Stimulated activated CD8-positive, alpha-beta memory T cell treated with anti-CD3 and anti-CD28 coated beads, Interleukin-7, amount 100 ng/mL, for 4 hours (primary cell): ENCODE results near the gene PRR5L.

Source experiments
- DNase-seq, 2 donors: peaks; one replicate each; pipeline ENCODE4 v3.0.0-alpha.2; 2020; ENCODE audit warnings: low read depth in 2 of 2

Gene PRR5L

GRCh38 chr11:36358436-36358835 lies 62.3 kb downstream of the PRR5L start:
- DNase-seq, result no peak

GRCh38 chr11:36360318-36360717 lies 64.2 kb downstream of the PRR5L start:
- no peak for DNase-seq

- no peak for DNase-seq
Measured at GRCh38 chr11:36360826-36361415, 64.8 kb downstream of the PRR5L start.

- no peak for DNase-seq
Measured at GRCh38 chr11:36361472-36361871, 65.4 kb downstream of the PRR5L start.

- no peak for DNase-seq
Measured at GRCh38 chr11:36361901-36362391, 65.9 kb downstream of the PRR5L start.

GRCh38 chr11:36362902-36363301 lies 66.8 kb downstream of the PRR5L start:
- no peak for DNase-seq

GRCh38 chr11:36363361-36364268 lies 67.5 kb downstream of the PRR5L start:
- DNase-seq, result no peak

GRCh38 chr11:36364551-36365325 lies 68.7 kb downstream of the PRR5L start:
- DNase-seq, result no peak

GRCh38 chr11:36365907-36366306 lies 69.8 kb downstream of the PRR5L start:
- no peak for DNase-seq

GRCh38 chr11:36367806-36368680 lies 72.0 kb downstream of the PRR5L start:
- no peak for DNase-seq

GRCh38 chr11:36371181-36371580 lies 75.1 kb downstream of the PRR5L start:
- DNase-seq, result no peak

- no peak for DNase-seq
Measured at GRCh38 chr11:36371590-36371989, 75.5 kb downstream of the PRR5L start.

- no peak for DNase-seq
Measured at GRCh38 chr11:36372101-36372771, 76.1 kb downstream of the PRR5L start.

GRCh38 chr11:36373016-36374010 lies 77.2 kb downstream of the PRR5L start:
- no peak for DNase-seq

- no peak for DNase-seq
Measured at GRCh38 chr11:36374726-36375125, 78.6 kb downstream of the PRR5L start.

GRCh38 chr11:36375353-36376008 lies 79.4 kb downstream of the PRR5L start:
- no peak for DNase-seq

GRCh38 chr11:36376009-36376887 lies 80.2 kb downstream of the PRR5L start:
- DNase-seq, result peak in 1 of 2 donors; percentile 21
